ENCODE results near the gene STXBP6. TPM values are rescaled to one million over a fixed set of nuclear protein-coding genes. Genes with fewer than 3 reads are reported as not detected.
A peak's percentile ranks its signal among the peaks of the same experiment; 100 is the strongest.

Gene STXBP6
- total and polyA plus RNA-seq, 2 of the 13 experiments (the other 11 are each of a cell fraction or from before 2014, with no cell fraction given) = 35.3 to 42.8 TPM

DNA sequence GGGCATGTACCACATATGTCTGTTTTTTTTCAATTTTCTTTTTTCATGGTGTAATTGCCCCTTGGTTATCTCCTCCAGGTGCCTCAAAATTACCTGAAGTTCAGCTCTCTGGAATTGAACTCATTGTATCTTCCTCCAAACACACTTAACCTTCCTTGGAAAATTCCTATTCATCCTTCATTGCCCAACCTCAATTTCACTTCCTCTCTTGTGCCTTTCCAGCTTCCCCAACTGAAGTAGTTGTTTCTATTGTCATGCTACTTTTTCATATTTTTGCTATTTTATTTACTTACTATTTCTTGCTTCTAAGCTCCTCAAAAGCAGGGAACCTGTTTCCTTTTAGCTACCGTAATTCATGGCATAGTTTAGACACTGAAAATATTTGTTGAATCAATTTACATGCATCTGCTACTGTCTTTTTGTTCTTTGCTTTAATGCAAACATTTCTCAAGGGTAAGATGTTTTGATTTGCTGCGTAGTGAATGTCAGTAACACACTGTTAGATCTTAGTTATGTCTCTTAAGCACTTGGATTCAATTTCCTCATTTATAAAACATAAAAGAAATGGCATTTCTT lies 37.0 kb upstream of the STXBP6 start:
- WGBS (ENCODE audit: low lambda C conversion rate) = 2% methylated on average over 2 of the region's 2 CpGs
- DNase-seq (ENCODE audit: low spot score) (no peak), ATAC-seq (no peak), FAIRE-seq (no peak)
- in situ Hi-C loops (cut with HindIII; ENCODE audit: extremely low pct_ligation_motif_present, low pct_unique_long_range_greater_than_20kb) (no loop called here), intact Hi-C loops (cut with micrococcal nuclease; ENCODE audit: unreplicated experiment) (no loop called here)
- Histone ChIP-seq H3K27me3 (ENCODE audit: control insufficient read depth in 1 of 2, insufficient read depth in 2 of 2, low read length in 2 of 2) (no peaks in the 10 kb centered on the region), H3K79me2 (ENCODE audit: insufficient read depth, low read length) (no peaks in the 10 kb centered on the region), H3K9me3 (ENCODE audit: low read length) (no peaks in the 10 kb centered on the region), H4K20me1 (ENCODE audit: insufficient read depth, low read length) (no peaks in the 10 kb centered on the region), H3K9ac (ENCODE audit: insufficient read depth, low read depth, low read length) (no peak overlapping the region), H3K27ac (ENCODE audit: extremely low read length, insufficient read depth, low read length) (no peak overlapping the region), H3K4me2 (ENCODE audit: low read depth, low read length) (no peak overlapping the region), H2AFZ (ENCODE audit: low read length) (no peak overlapping the region), H3K4me3 (replicated peaks in 1 of 3; ENCODE audit: insufficient read depth in 1 of 3, low read depth in 2 of 3, low read length in 3 of 3) (no peak overlapping the region), H3K36me3 (replicated peaks in 1 of 2; ENCODE audit: control insufficient read depth in 1 of 2, insufficient read depth in 2 of 2, low read length in 2 of 2) (no peaks in the 10 kb centered on the region), H3K4me1 (ENCODE audit: insufficient read depth, low read length) (no peaks in the 10 kb centered on the region)
- ChIA-PET POLR2A (no interaction called here), CTCF (ENCODE audit: low intra/inter-chr PET ratio, low total read pairs) (no interaction called here)
- TF ChIP-seq, protein P1, sequence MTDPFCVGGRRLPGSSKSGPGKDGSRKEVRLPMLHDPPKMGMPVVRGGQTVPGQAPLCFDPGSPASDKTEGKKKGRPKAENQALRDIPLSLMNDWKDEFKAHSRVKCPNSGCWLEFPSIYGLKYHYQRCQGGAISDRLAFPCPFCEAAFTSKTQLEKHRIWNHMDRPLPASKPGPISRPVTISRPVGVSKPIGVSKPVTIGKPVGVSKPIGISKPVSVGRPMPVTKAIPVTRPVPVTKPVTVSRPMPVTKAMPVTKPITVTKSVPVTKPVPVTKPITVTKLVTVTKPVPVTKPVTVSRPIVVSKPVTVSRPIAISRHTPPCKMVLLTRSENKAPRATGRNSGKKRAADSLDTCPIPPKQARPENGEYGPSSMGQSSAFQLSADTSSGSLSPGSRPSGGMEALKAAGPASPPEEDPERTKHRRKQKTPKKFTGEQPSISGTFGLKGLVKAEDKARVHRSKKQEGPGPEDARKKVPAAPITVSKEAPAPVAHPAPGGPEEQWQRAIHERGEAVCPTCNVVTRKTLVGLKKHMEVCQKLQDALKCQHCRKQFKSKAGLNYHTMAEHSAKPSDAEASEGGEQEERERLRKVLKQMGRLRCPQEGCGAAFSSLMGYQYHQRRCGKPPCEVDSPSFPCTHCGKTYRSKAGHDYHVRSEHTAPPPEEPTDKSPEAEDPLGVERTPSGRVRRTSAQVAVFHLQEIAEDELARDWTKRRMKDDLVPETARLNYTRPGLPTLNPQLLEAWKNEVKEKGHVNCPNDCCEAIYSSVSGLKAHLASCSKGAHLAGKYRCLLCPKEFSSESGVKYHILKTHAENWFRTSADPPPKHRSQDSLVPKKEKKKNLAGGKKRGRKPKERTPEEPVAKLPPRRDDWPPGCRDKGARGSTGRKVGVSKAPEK (CRISPR knock-in tag; IDR thresholded peaks at IDR 0.05; ENCODE audit: borderline replicate concordance) = no peak
- peak; percentile 97 for TF ChIP-seq GZF1 (CRISPR knock-in tag; IDR thresholded peaks at IDR 0.05)
- no TSS peak for BruUV-seq (replicated peaks)

DNA sequence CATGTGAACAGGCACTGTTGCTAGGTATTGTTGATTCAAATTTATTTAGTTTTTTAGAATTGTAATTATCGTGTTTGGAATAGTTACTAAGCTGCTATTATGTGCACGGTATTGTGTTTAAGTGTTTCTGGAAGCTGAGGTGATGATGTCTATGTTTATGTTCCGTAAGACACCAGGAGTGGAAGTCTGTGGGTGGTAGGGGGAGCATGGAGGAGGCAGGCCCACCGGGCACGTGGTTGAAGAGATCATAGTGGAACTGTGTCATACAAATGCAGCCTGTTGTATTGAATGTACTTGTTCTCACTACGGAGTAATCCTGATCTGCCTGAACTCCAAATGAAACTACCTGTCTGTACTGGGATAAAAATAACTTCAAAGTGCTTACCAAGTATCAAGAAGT lies 36.1 kb upstream of the STXBP6 start:
- intact Hi-C loops (cut with micrococcal nuclease; ENCODE audit: unreplicated experiment) = no loop called here
- H3K27ac ChIP-seq (ENCODE audit: extremely low read length, insufficient read depth, low read length) = no peak overlapping the region
- TF ChIP-seq ZNF674 (CRISPR knock-in tag; IDR thresholded peaks at IDR 0.05; ENCODE audit: low read depth) (no peak), TRIM24 (CRISPR knock-in tag; IDR thresholded peaks at IDR 0.05) (no peak), ZMYM3 (CRISPR knock-in tag; IDR thresholded peaks at IDR 0.05) (no peak), ZSCAN25 (CRISPR knock-in tag; IDR thresholded peaks at IDR 0.05) (no peak), SIN3A (IDR thresholded peaks at IDR 0.05; ENCODE audit: borderline replicate concordance, low read depth, low read length) (no peak), ZNF614 (CRISPR knock-in tag; IDR thresholded peaks at IDR 0.05; ENCODE audit: borderline replicate concordance) (no peak), NFE2L2 (IDR thresholded peaks at IDR 0.05; ENCODE audit: low read length) (no peak), YEATS4 (CRISPR knock-in tag; IDR thresholded peaks at IDR 0.05; ENCODE audit: borderline replicate concordance) (no peak)
- TF ChIP-seq, protein P2, sequence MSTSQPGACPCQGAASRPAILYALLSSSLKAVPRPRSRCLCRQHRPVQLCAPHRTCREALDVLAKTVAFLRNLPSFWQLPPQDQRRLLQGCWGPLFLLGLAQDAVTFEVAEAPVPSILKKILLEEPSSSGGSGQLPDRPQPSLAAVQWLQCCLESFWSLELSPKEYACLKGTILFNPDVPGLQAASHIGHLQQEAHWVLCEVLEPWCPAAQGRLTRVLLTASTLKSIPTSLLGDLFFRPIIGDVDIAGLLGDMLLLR (CRISPR knock-in tag; IDR thresholded peaks at IDR 0.05) = no peak
- DNase-seq (ENCODE audit: low spot score) (no peak), FAIRE-seq (no peak), ATAC-seq (no peak)
- CTCF ChIA-PET (ENCODE audit: low intra/inter-chr PET ratio, low total read pairs) = no interaction called here
- H3K4me2 ChIP-seq (ENCODE audit: low read depth, low read length) = no peak overlapping the region
- no peaks in the 10 kb centered on the region for H3K79me2 ChIP-seq (ENCODE audit: insufficient read depth, low read length)
- no peaks in the 10 kb centered on the region for H4K20me1 ChIP-seq (ENCODE audit: insufficient read depth, low read length)
- no peak overlapping the region for H3K9ac ChIP-seq (ENCODE audit: insufficient read depth, low read depth, low read length)
- H2AFZ ChIP-seq (ENCODE audit: low read length) = no peak overlapping the region
- in situ Hi-C loops (cut with HindIII; ENCODE audit: extremely low pct_ligation_motif_present, low pct_unique_long_range_greater_than_20kb) = no loop called here
- H3K9me3 ChIP-seq (ENCODE audit: low read length) = no peaks in the 10 kb centered on the region
- no peaks in the 10 kb centered on the region for H3K36me3 ChIP-seq (replicated peaks in 1 of 2; ENCODE audit: control insufficient read depth in 1 of 2, insufficient read depth in 2 of 2, low read length in 2 of 2)
- no peak overlapping the region for H3K4me3 ChIP-seq (replicated peaks in 1 of 3; ENCODE audit: insufficient read depth in 1 of 3, low read depth in 2 of 3, low read length in 3 of 3)
- H3K4me1 ChIP-seq (ENCODE audit: insufficient read depth, low read length) = no peaks in the 10 kb centered on the region
- WGBS (ENCODE audit: low lambda C conversion rate) = 9% methylated on average over 6 of the region's 6 CpGs
- no TSS peak for BruUV-seq (replicated peaks)
- POLR2A ChIA-PET = no interaction called here
- no peaks in the 10 kb centered on the region for H3K27me3 ChIP-seq (ENCODE audit: control insufficient read depth in 1 of 2, insufficient read depth in 2 of 2, low read length in 2 of 2)

Measured in HepG2 (cell line).